Astrocyte (in vitro differentiated cells and primary cell): ENCODE results near the gene ATP9A. TPM values are rescaled to one million over a fixed set of nuclear protein-coding genes. Genes with fewer than 3 reads are reported as not detected.

ENCODE experiments used
- DNase-seq: peaks from one replicate; pipeline ENCODE4 v3.0.0-alpha.2; 2010; ENCODE audit warnings: low read depth
- FAIRE-seq: peaks from 2 replicates; lab custom pipeline; 2011; peaks lifted over from hg19 to GRCh38; lab: Jason Lieb, UNC
- H2AFZ ChIP-seq: 2 replicates; pipeline ENCODE4 v1.6.0; 2012; ENCODE audit warnings: low read depth, low read length, inconsistent platforms
- H3K27ac ChIP-seq: 2 replicates; pipeline ENCODE4 v1.5.1; 2011; ENCODE audit warnings: low read depth, low read length, inconsistent platforms
- H3K27me3 ChIP-seq: 2 replicates; pipeline ENCODE4 v1.6.0; 2011; ENCODE audit warnings: low read length, inconsistent platforms; ENCODE audit not compliant: insufficient read depth
- H3K36me3 ChIP-seq: 2 replicates; pipeline ENCODE4 v1.5.1; 2011; ENCODE audit warnings: low read length, inconsistent platforms; ENCODE audit not compliant: insufficient read depth
- H3K4me1 ChIP-seq: 2 replicates; pipeline ENCODE4 v1.5.1; 2011; ENCODE audit warnings: low read length, inconsistent platforms; ENCODE audit not compliant: insufficient read depth
- H3K4me2 ChIP-seq: 2 replicates; pipeline ENCODE4 v1.6.0; 2012; ENCODE audit warnings: low read length, inconsistent platforms
- H3K4me3 ChIP-seq: 2 replicates; pipeline ENCODE4 v1.5.1; 2011; ENCODE audit warnings: low read depth, mild to moderate bottlenecking, low read length, inconsistent platforms; ENCODE audit not compliant: insufficient read depth
- H3K79me2 ChIP-seq: 2 replicates; pipeline ENCODE4 v1.6.0; 2012; ENCODE audit warnings: mild to moderate bottlenecking, low read length, inconsistent platforms; ENCODE audit not compliant: insufficient read depth
- H3K9ac ChIP-seq: 2 replicates; pipeline ENCODE4 v1.6.0; 2012; ENCODE audit warnings: mild to moderate bottlenecking, low read length, inconsistent platforms
- H3K9me3 ChIP-seq: 2 replicates; pipeline ENCODE4 v1.5.1; 2012; ENCODE audit warnings: low read depth, mild to moderate bottlenecking, low read length, inconsistent platforms; ENCODE audit not compliant: insufficient read depth
- H4K20me1 ChIP-seq: 2 replicates; pipeline ENCODE4 v1.6.0; 2012; ENCODE audit warnings: low read length, inconsistent platforms; ENCODE audit not compliant: insufficient read depth
- H3K27ac Mint-ChIP-seq: one replicate; pipeline ENCODE4 v1.8.0; 2021; ENCODE audit warnings: mild to moderate bottlenecking, mixed read lengths; ENCODE audit not compliant: unreplicated experiment
- H3K27me3 Mint-ChIP-seq: one replicate; pipeline ENCODE4 v1.8.0; 2021; ENCODE audit warnings: low read depth, mixed read lengths; ENCODE audit not compliant: unreplicated experiment
- H3K36me3 Mint-ChIP-seq: one replicate; pipeline ENCODE4 v1.8.0; 2021; ENCODE audit warnings: low read depth, mixed read lengths; ENCODE audit not compliant: unreplicated experiment
- H3K4me1 Mint-ChIP-seq: one replicate; pipeline ENCODE4 v1.8.0; 2021; ENCODE audit warnings: low read depth, mixed read lengths; ENCODE audit not compliant: unreplicated experiment
- H3K4me3 Mint-ChIP-seq: one replicate; pipeline ENCODE4 v1.8.0; 2021; ENCODE audit warnings: mild to moderate bottlenecking, moderate library complexity, mixed read lengths; ENCODE audit not compliant: unreplicated experiment
- H3K9me3 Mint-ChIP-seq: one replicate; pipeline ENCODE4 v1.8.0; 2021; ENCODE audit warnings: mild to moderate bottlenecking, mixed read lengths; ENCODE audit not compliant: unreplicated experiment
- CTCF ChIP-seq: IDR thresholded peaks from 2 replicates; pipeline ENCODE4 v1.5.1; 2011; ENCODE audit warnings: low read depth, mild to moderate bottlenecking, inconsistent platforms, low read length, moderate library complexity; ENCODE audit not compliant: insufficient read depth
- EZH2 ChIP-seq: IDR thresholded peaks from 2 replicates; pipeline ENCODE4 v1.6.1; 2012; ENCODE audit warnings: mild to moderate bottlenecking, low read length, inconsistent platforms; ENCODE audit not compliant: insufficient read depth
- total RNA-seq: library from RNA; stranded (reverse); gene quantifications from 2 replicates; pipeline ENCODE4 v1.2.1, GENCODE V29; 2021

Gene ATP9A
- total RNA-seq, 1 donor from 2014 or later = 12.9 TPM

GRCh38 chr20:51624157-51624731 lies 143.9 kb downstream of the ATP9A start:
- peaks cover 17% of the 10 kb centered on the region for H3K4me1 ChIP-seq
- H3K9me3 Mint-ChIP-seq = no peaks in the 10 kb centered on the region
- no peak overlapping the region for H2AFZ ChIP-seq

GRCh38 chr20:51623255-51623654 lies 144.9 kb downstream of the ATP9A start:
- Histone ChIP-seq H3K27me3 (no peaks in the 10 kb centered on the region), H3K4me3 (no peak overlapping the region), H3K4me2 (no peak overlapping the region), H3K36me3 (peaks cover 3% of the 10 kb centered on the region), H3K4me1 (peaks cover 10% of the 10 kb centered on the region), H2AFZ (no peak overlapping the region), H3K79me2 (no peaks in the 10 kb centered on the region), H3K9ac (no peak overlapping the region), H3K9me3 (no peaks in the 10 kb centered on the region), H3K27ac (no peak overlapping the region), H4K20me1 (no peaks in the 10 kb centered on the region)
- FAIRE-seq = no peak
- no peak for DNase-seq
- Mint-ChIP-seq H3K36me3 (peaks cover 9% of the 10 kb centered on the region), H3K9me3 (no peaks in the 10 kb centered on the region), H3K4me1 (no peaks in the 10 kb centered on the region), H3K27me3 (no peaks in the 10 kb centered on the region), H3K27ac (no peak overlapping the region), H3K4me3 (no peak overlapping the region)
- TF ChIP-seq EZH2 (no peak), CTCF (no peak)

More at GRCh38 chr20:51624157-51624731, 143.9 kb downstream of the ATP9A start:
- no peak overlapping the region for H3K4me2 ChIP-seq
- Mint-ChIP-seq H3K27ac (no peak overlapping the region), H3K4me1 (no peaks in the 10 kb centered on the region), H3K36me3 (peaks cover 11% of the 10 kb centered on the region), H3K4me3 (no peak overlapping the region), H3K27me3 (no peaks in the 10 kb centered on the region)
- H4K20me1 ChIP-seq = no peaks in the 10 kb centered on the region
- H3K9me3 ChIP-seq = no peaks in the 10 kb centered on the region
- H3K79me2 ChIP-seq = no peaks in the 10 kb centered on the region
- TF ChIP-seq CTCF (peak; percentile 58), EZH2 (no peak)
- H3K27me3 ChIP-seq = no peaks in the 10 kb centered on the region
- peak; percentile 48 for DNase-seq
- no peak overlapping the region for H3K27ac ChIP-seq
- H3K36me3 ChIP-seq = peaks cover 3% of the 10 kb centered on the region
- H3K4me3 ChIP-seq = no peak overlapping the region
- no peak overlapping the region for H3K9ac ChIP-seq
- no peak for FAIRE-seq
